Measurements from ENCODE around the gene BNIP5. TPM values are rescaled to one million over a fixed set of nuclear protein-coding genes. Genes with fewer than 3 reads are reported as not detected.

BNIP5 gene
- total RNA-seq, 1 donor from 2014 or later, result not detected

GRCh38 chr6:36280467-36280866 lies 56.2 kb downstream of the BNIP5 start:
- Histone ChIP-seq H3K4me2 (no peak overlapping the region), H3K4me3 (no peak overlapping the region), H3K9me3 (ENCODE audit: low read depth) (no peaks in the 10 kb centered on the region), H3K9ac (no peak overlapping the region), H3K79me2 (ENCODE audit: low read depth) (no peaks in the 10 kb centered on the region), H3F3A (ENCODE audit: low read depth) (no peaks in the 10 kb centered on the region), H2AFZ (replicated peaks) (no peak overlapping the region), H3K27ac (no peak overlapping the region), H3K4me1 (peaks cover 7% of the 10 kb centered on the region), H4K20me1 (ENCODE audit: low read depth) (no peaks in the 10 kb centered on the region), H3K27me3 (peaks cover 34% of the 10 kb centered on the region), H3K36me3 (no peaks in the 10 kb centered on the region)
- no peak overlapping the region for H3K4me3 Mint-ChIP-seq
- no peaks in the 10 kb centered on the region for H3K36me3 Mint-ChIP-seq
- H3K4me1 Mint-ChIP-seq, result peaks cover 7% of the 10 kb centered on the region
- TF ChIP-seq, protein P1, sequence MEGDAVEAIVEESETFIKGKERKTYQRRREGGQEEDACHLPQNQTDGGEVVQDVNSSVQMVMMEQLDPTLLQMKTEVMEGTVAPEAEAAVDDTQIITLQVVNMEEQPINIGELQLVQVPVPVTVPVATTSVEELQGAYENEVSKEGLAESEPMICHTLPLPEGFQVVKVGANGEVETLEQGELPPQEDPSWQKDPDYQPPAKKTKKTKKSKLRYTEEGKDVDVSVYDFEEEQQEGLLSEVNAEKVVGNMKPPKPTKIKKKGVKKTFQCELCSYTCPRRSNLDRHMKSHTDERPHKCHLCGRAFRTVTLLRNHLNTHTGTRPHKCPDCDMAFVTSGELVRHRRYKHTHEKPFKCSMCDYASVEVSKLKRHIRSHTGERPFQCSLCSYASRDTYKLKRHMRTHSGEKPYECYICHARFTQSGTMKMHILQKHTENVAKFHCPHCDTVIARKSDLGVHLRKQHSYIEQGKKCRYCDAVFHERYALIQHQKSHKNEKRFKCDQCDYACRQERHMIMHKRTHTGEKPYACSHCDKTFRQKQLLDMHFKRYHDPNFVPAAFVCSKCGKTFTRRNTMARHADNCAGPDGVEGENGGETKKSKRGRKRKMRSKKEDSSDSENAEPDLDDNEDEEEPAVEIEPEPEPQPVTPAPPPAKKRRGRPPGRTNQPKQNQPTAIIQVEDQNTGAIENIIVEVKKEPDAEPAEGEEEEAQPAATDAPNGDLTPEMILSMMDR (IDR thresholded peaks at IDR 0.05), result no peak
- TF ChIP-seq EZH2phosphoT487 (IDR thresholded peaks at IDR 0.05), result no peak
- TF ChIP-seq EZH2 (IDR thresholded peaks at IDR 0.05), result no peak
- no peak for DNase-seq (ENCODE audit: low spot score)
- H3K27me3 Mint-ChIP-seq (ENCODE audit: insufficient read depth, low read depth), result peaks cover 5% of the 10 kb centered on the region
- no peaks in the 10 kb centered on the region for H3K9me3 Mint-ChIP-seq
- H3K27ac Mint-ChIP-seq, result no peak overlapping the region

DNA sequence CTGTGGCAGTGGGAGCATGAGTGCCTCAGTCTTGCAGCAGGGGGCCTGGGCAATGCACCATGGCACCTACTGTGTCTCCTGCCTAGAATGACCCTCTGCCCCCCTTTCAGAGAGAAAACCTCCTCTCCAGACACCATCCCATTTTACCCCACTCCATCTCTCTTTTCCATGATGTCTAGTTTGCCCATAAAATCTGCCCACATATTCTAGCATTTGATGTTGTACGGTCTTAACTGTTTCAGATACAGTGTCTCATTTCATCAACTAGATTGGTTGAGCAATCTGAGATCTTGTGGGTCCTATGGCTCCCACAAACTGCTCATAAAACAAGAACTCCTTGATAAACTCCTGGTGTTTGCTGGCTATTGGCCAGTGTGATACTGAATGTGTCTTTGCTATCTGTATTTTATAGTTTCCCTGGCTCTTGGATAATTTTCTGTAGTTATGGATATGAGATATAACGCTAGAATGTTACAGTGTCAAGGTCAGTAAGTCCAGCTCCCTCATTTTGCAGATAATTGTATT lies 58.7 kb downstream of the BNIP5 start:
- no peaks in the 10 kb centered on the region for H3K4me1 ChIP-seq
- Mint-ChIP-seq H3K27me3 (ENCODE audit: insufficient read depth, low read depth) (no peaks in the 10 kb centered on the region), H3K36me3 (no peaks in the 10 kb centered on the region), H3K9me3 (no peaks in the 10 kb centered on the region), H3K4me3 (no peak overlapping the region), H3K4me1 (no peaks in the 10 kb centered on the region), H3K27ac (no peak overlapping the region)
- DNase-seq (ENCODE audit: low spot score), result no peak
- H3K4me3 ChIP-seq, result no peak overlapping the region
- H3K36me3 ChIP-seq, result no peaks in the 10 kb centered on the region
- no peaks in the 10 kb centered on the region for H4K20me1 ChIP-seq (ENCODE audit: low read depth)
- no peak overlapping the region for H3K4me2 ChIP-seq
- H3F3A ChIP-seq (ENCODE audit: low read depth), result no peaks in the 10 kb centered on the region
- H3K9me3 ChIP-seq (ENCODE audit: low read depth), result no peaks in the 10 kb centered on the region
- no peak overlapping the region for H3K27ac ChIP-seq
- H3K27me3 ChIP-seq, result peaks cover 9% of the 10 kb centered on the region
- H2AFZ ChIP-seq (replicated peaks), result no peak overlapping the region
- TF ChIP-seq EZH2phosphoT487 (IDR thresholded peaks at IDR 0.05) (no peak), EZH2 (IDR thresholded peaks at IDR 0.05) (no peak)
- TF ChIP-seq, protein P1 (IDR thresholded peaks at IDR 0.05), result no peak
- no peak overlapping the region for H3K9ac ChIP-seq
- H3K79me2 ChIP-seq (ENCODE audit: low read depth), result no peaks in the 10 kb centered on the region

- no peak overlapping the region for H3K4me3 Mint-ChIP-seq
- H2AFZ ChIP-seq (replicated peaks), result no peak overlapping the region
- no peak for TF ChIP-seq EZH2phosphoT487 (IDR thresholded peaks at IDR 0.05)
- TF ChIP-seq EZH2 (IDR thresholded peaks at IDR 0.05), result no peak
- TF ChIP-seq, protein P1 (IDR thresholded peaks at IDR 0.05), result no peak
- no peaks in the 10 kb centered on the region for H3K4me1 ChIP-seq
- H4K20me1 ChIP-seq (ENCODE audit: low read depth), result no peaks in the 10 kb centered on the region
- no peaks in the 10 kb centered on the region for H3F3A ChIP-seq (ENCODE audit: low read depth)
- H3K79me2 ChIP-seq (ENCODE audit: low read depth), result no peaks in the 10 kb centered on the region
- H3K27ac Mint-ChIP-seq, result no peak overlapping the region
- H3K9me3 ChIP-seq (ENCODE audit: low read depth), result no peaks in the 10 kb centered on the region
- H3K27me3 Mint-ChIP-seq (ENCODE audit: insufficient read depth, low read depth), result no peaks in the 10 kb centered on the region
- H3K9ac ChIP-seq, result no peak overlapping the region
- H3K4me3 ChIP-seq, result no peak overlapping the region
- no peaks in the 10 kb centered on the region for H3K27me3 ChIP-seq
- no peaks in the 10 kb centered on the region for H3K9me3 Mint-ChIP-seq
- no peaks in the 10 kb centered on the region for H3K36me3 Mint-ChIP-seq
- no peaks in the 10 kb centered on the region for H3K4me1 Mint-ChIP-seq
- DNase-seq (ENCODE audit: low spot score), result no peak
- no peaks in the 10 kb centered on the region for H3K36me3 ChIP-seq
- no peak overlapping the region for H3K27ac ChIP-seq
- no peak overlapping the region for H3K4me2 ChIP-seq
Measured at GRCh38 chr6:36276581-36277536, 59.8 kb downstream of the BNIP5 start.
